GM18907 (cell line): ENCODE results near the gene CAPZA1.
"Not testable (repeated sequence)": the region's sequence is repeated elsewhere in the genome, so short reads cannot be mapped to it uniquely, and the experiment has no call there.

ENCODE experiments used
- ATAC-seq: cut with Tn5 transposase; IDR thresholded peaks from one replicate; pipeline ENCODE4 v1.9.1; 2021; ENCODE audit warnings: mild to moderate bottlenecking, moderate library complexity; ENCODE audit not compliant: unreplicated experiment

Gene CAPZA1

DNA sequence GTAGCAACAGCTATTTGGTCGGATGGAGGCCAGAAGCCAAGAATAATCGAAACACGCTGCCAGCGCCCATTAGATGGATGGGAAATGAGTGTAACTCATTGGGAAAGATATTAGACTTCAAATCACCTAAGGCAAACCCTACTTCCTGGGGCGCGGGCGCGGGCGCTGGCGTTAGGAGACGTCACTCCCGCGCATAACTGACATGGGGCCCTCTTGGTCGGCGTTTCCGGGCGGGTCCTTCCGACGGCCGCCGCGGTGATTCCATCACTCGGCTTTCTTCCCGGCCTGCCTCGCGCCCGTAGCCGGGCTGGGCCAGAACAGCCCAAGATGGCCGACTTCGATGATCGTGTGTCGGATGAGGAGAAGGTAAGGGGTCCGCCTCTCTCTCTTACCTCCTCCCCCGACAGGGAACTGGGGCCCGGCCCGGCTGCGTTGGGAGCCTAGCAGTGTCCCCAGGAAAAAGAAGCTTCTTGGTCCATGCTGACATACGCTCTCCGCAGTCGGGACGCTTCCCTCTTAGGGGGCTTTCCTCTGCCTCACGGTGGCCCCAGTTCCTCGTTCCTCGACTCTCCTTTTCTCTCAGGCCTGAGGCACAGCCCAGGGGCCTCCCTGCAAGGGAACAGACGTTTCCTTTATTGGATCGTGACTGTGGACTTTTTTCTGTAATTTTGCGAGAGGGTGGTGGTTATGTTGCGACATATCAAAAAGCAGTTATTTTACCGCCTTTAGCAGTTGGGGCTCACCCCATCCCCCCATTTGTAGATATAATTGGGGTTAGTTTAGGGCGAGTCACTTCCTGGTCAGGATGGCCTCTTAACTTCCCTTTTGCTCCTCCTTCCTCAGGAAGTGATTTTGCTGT lies at the start of gene CAPZA1:
Gene CAPZA1 (plus strand): TSS at position 315 of the 859 bp plus-strand sequence. CDS start 13 bp downstream, at position 328.
- ATAC-seq = peak; percentile 81

GRCh38 chr1:112575154-112575804 lies 44.4 kb upstream of the CAPZA1 start:
- ATAC-seq = no peak

DNA sequence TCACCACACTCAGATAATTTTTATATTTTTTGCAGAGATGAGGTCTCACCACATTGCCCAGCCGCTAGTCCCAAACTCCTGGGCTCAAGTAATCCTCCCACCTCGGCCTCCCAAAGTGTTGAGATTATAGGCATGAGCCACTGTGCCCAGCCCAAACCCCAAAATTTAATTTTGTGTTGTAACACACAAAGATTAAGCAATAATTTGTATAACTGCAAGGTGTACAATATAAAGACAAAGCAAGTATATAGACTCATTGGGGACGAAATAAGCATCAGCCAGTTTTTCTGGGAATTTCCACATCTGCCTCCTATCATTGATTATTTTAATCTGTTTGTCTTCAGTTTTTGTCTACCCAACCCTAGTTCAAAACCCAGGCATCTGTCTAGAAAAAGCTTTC lies 43.4 kb upstream of the CAPZA1 start:
- ATAC-seq = no peak

GRCh38 chr1:112579801-112580510 lies 39.7 kb upstream of the CAPZA1 start:
- ATAC-seq = no peak

DNA sequence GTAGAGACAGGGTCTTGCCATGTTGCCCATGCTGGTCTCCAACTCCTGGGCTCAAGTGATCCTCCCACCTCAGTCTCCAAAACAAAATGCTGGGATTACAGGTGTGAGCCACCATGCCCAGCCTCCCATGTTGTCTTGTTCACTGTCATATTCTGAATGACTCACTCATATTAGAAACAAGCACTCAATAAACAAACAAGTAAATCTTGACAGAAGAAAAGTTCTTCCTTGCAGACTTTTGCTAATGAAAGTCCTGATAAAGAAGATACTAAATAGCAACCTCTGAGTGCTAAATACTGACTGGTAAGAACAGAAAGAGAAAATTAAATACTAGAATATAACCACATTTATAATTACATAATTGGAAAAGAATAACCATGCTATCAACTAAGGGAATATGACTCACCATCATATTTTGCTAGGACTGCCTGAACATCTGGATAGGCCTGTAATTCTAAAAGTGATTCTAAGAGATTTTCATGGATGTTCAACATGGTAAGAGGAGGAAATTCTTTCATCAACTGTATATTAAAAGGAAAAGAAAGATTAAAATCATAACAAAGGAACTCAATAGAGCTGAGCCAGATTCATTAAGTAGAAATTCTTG lies 37.9 kb upstream of the CAPZA1 start:
- no peak for ATAC-seq

- ATAC-seq = no peak
Observed at GRCh38 chr1:112583366-112583765, 36.3 kb upstream of the CAPZA1 start.

GRCh38 chr1:112589766-112590165 lies 29.9 kb upstream of the CAPZA1 start:
- ATAC-seq = no peak

GRCh38 chr1:112594208-112594876 lies 25.3 kb upstream of the CAPZA1 start:
- ATAC-seq = no peak

DNA sequence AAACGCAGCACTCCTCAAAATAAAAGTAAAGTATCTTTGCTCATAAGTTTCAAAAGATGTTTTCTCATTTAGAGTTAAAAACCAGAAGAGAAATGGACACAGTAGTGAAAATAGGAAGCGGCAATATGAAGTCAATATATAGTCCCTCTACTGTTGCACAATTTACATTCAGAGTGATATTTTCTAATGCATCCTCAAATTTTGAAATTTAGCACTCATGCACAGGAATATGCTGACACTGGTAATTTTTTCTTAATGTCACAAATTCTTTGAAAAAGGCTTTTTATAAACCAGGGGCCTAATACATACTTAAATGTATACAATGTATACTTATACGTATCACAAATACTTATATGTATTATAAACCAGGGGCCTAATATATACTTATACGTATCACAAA lies 20.2 kb upstream of the CAPZA1 start:
- no peak for ATAC-seq

DNA sequence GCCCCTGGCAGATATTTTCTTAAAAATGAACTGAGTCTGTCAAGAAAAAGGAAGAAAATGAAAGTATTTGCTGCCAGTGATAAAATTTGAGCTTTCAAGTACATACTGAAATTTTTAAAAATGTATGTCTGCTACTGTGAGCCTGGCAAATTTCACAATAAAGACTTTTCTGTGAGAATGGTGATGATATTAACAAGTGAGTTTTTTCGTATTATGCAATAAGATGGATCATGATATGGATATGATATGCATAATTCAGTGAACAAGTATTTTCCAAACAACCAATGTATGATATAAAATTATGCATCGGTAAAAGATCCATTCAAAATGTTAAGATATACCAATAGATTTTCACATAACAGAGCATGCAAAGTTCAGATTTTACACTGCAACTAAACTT lies 16.6 kb upstream of the CAPZA1 start:
- ATAC-seq = no peak

DNA sequence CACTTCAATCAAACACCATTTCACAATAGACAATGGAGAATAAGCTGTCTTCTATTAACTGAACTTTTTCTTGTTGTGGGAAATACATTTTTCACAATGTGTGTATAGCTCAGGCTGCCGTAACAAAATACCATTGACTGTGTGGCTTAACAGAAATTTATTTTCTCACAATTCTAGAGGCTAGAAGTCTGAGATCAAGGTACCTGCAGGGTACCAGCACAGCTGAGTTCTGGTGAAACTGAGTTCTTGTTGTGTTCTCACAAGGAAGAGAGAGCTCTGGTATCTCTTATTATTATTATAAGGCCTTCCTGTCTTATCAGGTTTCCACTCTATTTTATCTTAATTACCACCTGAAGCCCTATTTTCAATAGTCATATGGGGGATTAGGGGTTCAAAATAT lies 16.1 kb upstream of the CAPZA1 start:
- no peak for ATAC-seq

DNA sequence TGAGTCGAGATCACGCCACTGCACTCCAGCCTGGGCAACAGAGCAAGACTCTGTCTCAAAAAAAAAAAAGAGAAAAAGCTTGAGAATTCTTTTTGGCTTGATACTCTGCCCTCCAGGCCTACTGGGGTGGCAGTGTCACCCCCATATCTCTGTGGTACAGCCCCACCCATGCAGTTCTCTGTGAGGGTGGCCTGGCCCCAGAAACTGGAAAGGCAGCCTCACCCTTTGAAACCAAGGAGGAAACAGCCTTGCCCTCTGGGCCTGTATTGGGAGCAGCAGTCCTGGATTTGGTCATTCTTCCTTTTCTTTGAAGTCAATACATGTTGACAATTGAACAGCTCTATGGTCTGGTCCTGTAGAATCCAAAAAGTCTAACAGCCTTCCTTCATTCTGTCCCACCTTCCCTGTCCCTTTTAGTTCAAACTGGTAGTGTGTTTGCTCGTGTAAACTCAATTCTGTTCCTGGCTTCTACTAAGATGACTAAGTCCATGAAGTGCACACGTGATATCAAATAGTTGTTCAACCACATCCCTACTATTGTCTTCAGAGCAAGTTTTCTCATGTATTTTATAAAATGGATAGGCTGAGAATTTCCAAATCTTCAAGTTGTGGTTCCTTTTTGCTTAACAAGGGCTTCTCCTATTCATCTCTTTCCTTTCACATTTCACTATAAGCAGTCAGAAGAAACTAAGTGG lies 13.9 kb upstream of the CAPZA1 start:
- ATAC-seq = no peak

GRCh38 chr1:112614460-112615065 lies 5.1 kb upstream of the CAPZA1 start:
- ATAC-seq = no peak

GRCh38 chr1:112618114-112618720 lies 1.4 kb upstream of the CAPZA1 start:
- peak; percentile 29 for ATAC-seq

DNA sequence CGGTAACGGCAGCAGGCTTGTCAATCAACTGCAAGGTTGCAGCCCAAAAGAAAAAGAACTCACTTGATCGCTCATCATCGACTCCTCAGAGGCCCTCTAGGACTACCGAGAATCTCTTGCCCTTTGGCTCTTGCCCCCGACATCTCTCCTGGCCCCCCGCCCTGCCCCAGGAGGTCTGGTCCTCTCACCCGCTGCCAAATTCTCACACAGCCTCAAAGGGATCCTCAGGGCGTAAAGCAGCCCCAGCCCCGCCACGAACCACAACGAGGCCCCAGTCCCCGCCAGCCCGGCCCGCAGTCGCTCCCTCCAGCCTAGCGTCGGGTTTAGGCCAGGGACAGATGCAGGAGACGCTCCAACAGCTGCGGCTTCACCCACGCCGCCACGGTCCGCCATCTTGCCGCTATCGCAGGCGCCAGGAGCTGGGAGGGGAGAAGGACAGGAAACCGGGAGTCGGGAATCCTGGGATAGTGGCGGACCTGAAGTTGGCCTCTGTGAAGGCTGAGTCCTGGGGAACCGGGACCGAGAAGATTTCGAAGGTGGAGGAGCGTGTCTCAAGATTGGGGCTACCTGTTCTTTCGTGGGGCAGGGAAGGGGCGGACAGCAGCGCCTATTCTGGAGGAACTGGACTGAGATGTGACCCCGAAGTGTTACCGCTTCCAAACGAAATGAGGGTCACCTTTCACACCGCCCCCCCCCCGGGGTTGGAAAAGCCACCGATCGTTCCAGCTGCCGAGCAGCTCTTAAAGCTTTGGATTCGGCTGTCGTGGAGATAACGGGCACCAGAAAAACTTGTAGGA lies 713 bp upstream of the CAPZA1 start, which contains the start of gene ST7L:
Gene ST7L (minus strand): TSS at position 421 of the 797 bp plus-strand sequence. CDS start 28 bp downstream, at position 393.
- ATAC-seq = peak; percentile 22

- ATAC-seq = no peak
Observed at GRCh38 chr1:112620377-112620695, 704 bp downstream of the CAPZA1 start.

DNA sequence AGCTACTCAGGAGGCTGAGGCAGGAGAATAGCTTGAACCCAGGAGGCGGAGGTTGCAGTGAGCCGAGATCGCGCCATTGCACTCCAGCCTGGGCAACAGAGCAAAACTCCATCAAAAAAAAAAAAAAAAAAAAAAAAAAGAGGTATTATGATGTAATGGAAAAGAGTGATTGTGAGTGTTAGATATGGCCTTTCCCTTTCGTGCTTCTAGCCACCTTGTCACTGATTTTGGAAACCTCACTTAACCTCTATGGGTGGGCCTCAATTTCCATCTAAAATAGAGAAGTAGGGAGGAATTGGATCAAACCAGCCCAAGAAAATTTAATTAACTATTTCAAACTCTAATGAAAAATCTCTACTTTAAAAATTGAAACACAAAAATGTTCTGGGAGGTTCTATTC lies 4.9 kb downstream of the CAPZA1 start:
- not testable (repeated sequence) for ATAC-seq

GRCh38 chr1:112625696-112626095 lies 6.1 kb downstream of the CAPZA1 start:
- no peak for ATAC-seq
